Colon (tissue), 2 donors: ENCODE results near the gene MAN1B1.
"Not testable (repeated sequence)": the region's sequence is repeated elsewhere in the genome, so short reads cannot be mapped to it uniquely, and the experiment has no call there.

Experiments used
- FAIRE-seq: peaks from 2 replicates; lab custom pipeline; 2012; peaks lifted over from hg19 to GRCh38; lab: Jason Lieb, UNC
- donor health status: control.
- donor health status: control.

MAN1B1 gene

GRCh38 chr9:137052998-137053943 lies 33.5 kb upstream of the MAN1B1 start:
- no peak for FAIRE-seq

- no peak for FAIRE-seq
Observed at GRCh38 chr9:137053944-137054931, 32.5 kb upstream of the MAN1B1 start, which contains the start of gene ENTPD2. ENTPD2 (minus strand) TSS chr9:137054061; CDS start chr9:137053997, 64 bp downstream.

GRCh38 chr9:137054932-137055384 lies 31.8 kb upstream of the MAN1B1 start:
- FAIRE-seq, result no peak

- no peak for FAIRE-seq
Observed at GRCh38 chr9:137055385-137056364, 31.1 kb upstream of the MAN1B1 start.

GRCh38 chr9:137056739-137057415 lies 29.9 kb upstream of the MAN1B1 start:
- no peak for FAIRE-seq

- no peak for FAIRE-seq
Observed at GRCh38 chr9:137057545-137057944, 29.2 kb upstream of the MAN1B1 start.

- FAIRE-seq, result no peak
Observed at GRCh38 chr9:137058521-137059234, 28.1 kb upstream of the MAN1B1 start.

GRCh38 chr9:137062384-137062783 lies 24.4 kb upstream of the MAN1B1 start:
- FAIRE-seq, result no peak

GRCh38 chr9:137062798-137063197 lies 24.0 kb upstream of the MAN1B1 start:
- not testable (repeated sequence) for FAIRE-seq

GRCh38 chr9:137063311-137064026 lies 23.3 kb upstream of the MAN1B1 start:
- FAIRE-seq, result no peak

GRCh38 chr9:137064027-137064879 lies 22.5 kb upstream of the MAN1B1 start:
- FAIRE-seq, result no peak

- no peak for FAIRE-seq
Observed at GRCh38 chr9:137064880-137065164, 22.0 kb upstream of the MAN1B1 start.

GRCh38 chr9:137065336-137065967 lies 21.3 kb upstream of the MAN1B1 start:
- no peak for FAIRE-seq

- no peak for FAIRE-seq
Observed at GRCh38 chr9:137066096-137066861, 20.5 kb upstream of the MAN1B1 start.

- FAIRE-seq, result no peak
Observed at GRCh38 chr9:137067860-137068538, 18.8 kb upstream of the MAN1B1 start.
